ENCODE results near the gene ZNRF1. TPM values are rescaled to one million over a fixed set of nuclear protein-coding genes. Genes with fewer than 3 reads are reported as not detected.

Gene ZNRF1
- total RNA-seq, 1 experiment from 2014 or later: 20.7 TPM

DNA sequence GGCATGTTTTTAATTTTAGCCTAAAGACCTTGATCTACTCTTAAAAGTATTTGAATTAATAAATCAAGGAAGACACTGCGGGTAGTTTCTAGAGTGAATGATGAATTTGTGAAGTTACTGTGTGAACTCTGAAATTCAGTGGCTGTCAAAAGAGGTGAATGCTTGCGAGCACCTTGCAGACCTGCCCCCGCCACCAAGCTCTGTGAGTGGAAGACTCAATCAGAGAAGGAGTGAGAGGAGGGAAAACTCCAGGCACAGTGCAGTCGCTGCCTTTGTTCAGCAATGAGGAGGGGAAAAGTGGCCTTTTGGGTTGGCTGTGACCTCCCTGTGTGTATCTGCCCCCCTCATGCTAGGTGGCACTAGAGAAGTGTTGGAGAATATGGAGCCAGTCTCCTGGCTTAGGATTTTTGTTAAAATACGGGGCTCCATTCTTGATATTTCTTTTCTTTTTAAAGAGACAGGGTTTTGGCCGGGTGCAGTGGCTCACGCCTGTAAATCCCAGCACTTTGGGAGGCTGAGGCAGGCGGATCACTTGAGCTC, 64.8 kb downstream of the ZNRF1 start:
- H3K4me3 ChIP-seq: no peak overlapping the region
- DNase-seq (ENCODE audit: low read depth in 1 of 2, low spot score in 2 of 2): no peak
- no peaks in the 10 kb centered on the region for H3K36me3 ChIP-seq
- H3K27me3 ChIP-seq (replicated peaks): no peaks in the 10 kb centered on the region
- H3K9me3 ChIP-seq (replicated peaks): no peaks in the 10 kb centered on the region
- no peaks in the 10 kb centered on the region for H3K4me1 ChIP-seq (replicated peaks)
- no peak overlapping the region for H3K27ac ChIP-seq

DNA sequence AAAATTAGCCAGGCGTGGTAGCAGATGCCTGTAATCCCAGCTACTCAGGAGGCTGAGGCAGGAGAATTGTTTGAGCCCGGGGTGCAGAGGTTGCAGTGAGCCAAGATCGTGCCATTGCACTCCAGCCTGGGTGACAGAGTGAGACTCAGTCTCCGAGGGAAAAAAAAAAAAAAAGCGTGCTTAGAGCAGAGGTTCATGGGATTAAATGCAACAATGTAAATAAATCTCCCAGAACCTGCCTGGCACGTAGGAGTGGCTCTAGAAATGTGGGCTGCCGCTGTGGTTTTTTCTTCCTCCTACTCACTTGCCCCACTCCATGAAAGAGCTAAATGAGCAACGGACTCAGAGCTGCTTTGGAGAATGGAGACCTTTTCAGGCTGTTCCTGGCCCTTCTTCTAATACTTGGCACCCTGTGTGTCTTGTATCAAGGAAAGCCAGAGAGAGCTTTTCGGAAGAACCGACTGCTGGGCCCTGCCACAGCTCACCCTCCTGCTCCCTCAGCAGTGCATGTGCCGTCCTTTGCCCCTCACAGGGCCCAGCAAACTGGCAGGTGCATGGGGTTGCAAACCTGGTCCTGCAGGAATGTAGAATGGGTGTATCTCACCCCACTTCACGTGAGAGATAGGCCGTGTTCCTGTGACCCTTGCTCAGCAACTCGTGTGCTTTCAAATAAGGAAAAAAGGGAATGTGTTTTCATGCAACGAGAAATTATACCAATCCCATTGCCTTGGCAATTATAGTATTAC, 65.8 kb downstream of the ZNRF1 start:
- Histone ChIP-seq H3K27me3 (replicated peaks) (no peaks in the 10 kb centered on the region), H3K27ac (no peak overlapping the region), H3K9me3 (replicated peaks) (no peaks in the 10 kb centered on the region), H3K4me1 (replicated peaks) (no peaks in the 10 kb centered on the region), H3K4me3 (no peak overlapping the region), H3K36me3 (no peaks in the 10 kb centered on the region)
- DNase-seq (ENCODE audit: low read depth in 1 of 2, low spot score in 2 of 2): no peak

DNA sequence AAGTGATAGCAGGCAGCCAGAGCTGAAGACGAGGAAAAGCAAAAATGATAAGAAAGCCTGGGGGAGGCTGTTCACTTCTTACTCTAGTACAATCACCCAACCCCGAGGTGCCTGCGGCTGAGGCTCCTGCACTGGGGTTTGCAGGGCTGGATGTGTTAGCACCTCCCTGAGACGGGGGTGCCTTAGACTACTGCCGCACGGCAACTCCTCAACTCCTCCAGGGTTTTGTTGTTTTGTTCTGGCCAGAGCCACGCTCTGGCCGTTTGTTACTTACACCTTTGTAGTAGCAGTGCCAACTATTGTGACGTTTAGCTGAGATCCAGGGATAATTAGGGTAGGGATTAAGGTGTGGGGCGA, 66.3 kb downstream of the ZNRF1 start:
- no peaks in the 10 kb centered on the region for H3K36me3 ChIP-seq
- no peaks in the 10 kb centered on the region for H3K27me3 ChIP-seq (replicated peaks)
- peaks cover under 1% of the 10 kb centered on the region; the same call in 1 of the 2 replicates for H3K4me1 ChIP-seq (replicated peaks)
- no peak overlapping the region for H3K4me3 ChIP-seq
- no peaks in the 10 kb centered on the region for H3K9me3 ChIP-seq (replicated peaks)
- no peak for DNase-seq (ENCODE audit: low read depth in 1 of 2, low spot score in 2 of 2)
- no peak overlapping the region for H3K27ac ChIP-seq

DNA sequence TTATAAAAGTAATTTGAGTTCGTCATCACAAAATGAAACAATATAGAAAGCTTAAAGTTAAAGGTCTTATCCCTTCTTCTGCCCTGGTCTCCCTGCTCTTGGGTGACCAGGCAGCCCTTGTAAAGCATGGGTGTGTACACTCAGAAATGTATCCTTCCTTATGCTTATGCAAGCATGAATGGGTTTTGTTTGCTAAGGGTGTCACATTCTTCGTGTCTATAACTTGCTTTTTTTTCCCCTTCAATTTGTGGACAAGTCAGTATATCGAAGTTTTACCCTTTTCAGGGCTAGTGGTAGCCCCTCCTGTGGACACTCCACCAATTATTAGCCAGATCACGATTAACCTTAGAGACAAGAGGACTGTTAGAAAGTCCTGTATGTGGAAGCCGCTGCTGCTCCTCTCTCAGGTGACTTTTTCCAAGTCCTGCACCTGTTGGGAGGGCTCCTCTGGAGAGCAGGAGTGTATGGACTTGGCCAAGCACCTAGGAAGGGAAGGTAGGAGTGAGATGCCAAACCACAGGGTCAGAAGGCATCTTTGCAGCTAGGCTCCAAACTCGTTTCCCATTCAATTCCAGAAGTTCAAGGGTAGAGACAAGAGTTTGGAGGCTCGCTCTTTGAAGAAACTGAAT, 66.8 kb downstream of the ZNRF1 start:
- H3K36me3 ChIP-seq: no peaks in the 10 kb centered on the region
- H3K27me3 ChIP-seq (replicated peaks): no peaks in the 10 kb centered on the region
- H3K27ac ChIP-seq: no peak overlapping the region
- no peak overlapping the region for H3K4me3 ChIP-seq
- H3K4me1 ChIP-seq (replicated peaks): peaks cover 3% of the 10 kb centered on the region; the same call in 1 of the 2 replicates
- no peaks in the 10 kb centered on the region for H3K9me3 ChIP-seq (replicated peaks)
- no peak for DNase-seq (ENCODE audit: low read depth in 1 of 2, low spot score in 2 of 2)

DNA sequence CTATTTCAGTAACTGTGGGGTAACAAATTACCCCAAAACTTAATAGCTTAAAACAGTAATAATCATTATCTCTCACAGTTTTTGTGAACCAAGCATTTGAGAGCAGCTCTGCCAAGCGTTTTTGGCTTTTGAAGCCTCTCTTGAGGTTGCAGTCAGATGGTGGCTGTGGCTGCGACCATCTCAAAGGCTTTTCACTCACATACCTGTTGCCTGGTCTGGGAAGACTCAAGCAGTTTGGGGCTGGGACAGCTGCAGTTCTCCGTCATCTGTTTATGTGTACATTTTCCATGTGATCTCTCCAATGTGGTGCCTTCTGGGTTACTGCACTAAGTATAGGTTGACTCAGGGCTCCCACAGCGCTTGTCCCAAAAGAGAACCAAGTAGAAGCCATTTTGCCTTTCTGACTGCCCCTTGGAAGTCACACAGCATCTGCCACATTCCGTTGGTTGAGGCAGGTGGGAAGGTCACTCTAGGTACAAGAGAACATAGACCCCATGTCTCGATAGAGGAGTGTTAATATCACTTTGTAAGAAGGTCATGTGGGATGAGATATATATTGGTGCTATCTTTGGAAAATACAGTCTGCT, 68.1 kb downstream of the ZNRF1 start:
- no peak for DNase-seq (ENCODE audit: low read depth in 1 of 2, low spot score in 2 of 2)
- Histone ChIP-seq H3K27me3 (replicated peaks) (no peaks in the 10 kb centered on the region), H3K36me3 (no peaks in the 10 kb centered on the region), H3K4me1 (replicated peaks) (peaks cover 3% of the 10 kb centered on the region; the same call in 1 of the 2 replicates), H3K4me3 (no peak overlapping the region), H3K9me3 (replicated peaks) (no peaks in the 10 kb centered on the region), H3K27ac (no peak overlapping the region)

DNA sequence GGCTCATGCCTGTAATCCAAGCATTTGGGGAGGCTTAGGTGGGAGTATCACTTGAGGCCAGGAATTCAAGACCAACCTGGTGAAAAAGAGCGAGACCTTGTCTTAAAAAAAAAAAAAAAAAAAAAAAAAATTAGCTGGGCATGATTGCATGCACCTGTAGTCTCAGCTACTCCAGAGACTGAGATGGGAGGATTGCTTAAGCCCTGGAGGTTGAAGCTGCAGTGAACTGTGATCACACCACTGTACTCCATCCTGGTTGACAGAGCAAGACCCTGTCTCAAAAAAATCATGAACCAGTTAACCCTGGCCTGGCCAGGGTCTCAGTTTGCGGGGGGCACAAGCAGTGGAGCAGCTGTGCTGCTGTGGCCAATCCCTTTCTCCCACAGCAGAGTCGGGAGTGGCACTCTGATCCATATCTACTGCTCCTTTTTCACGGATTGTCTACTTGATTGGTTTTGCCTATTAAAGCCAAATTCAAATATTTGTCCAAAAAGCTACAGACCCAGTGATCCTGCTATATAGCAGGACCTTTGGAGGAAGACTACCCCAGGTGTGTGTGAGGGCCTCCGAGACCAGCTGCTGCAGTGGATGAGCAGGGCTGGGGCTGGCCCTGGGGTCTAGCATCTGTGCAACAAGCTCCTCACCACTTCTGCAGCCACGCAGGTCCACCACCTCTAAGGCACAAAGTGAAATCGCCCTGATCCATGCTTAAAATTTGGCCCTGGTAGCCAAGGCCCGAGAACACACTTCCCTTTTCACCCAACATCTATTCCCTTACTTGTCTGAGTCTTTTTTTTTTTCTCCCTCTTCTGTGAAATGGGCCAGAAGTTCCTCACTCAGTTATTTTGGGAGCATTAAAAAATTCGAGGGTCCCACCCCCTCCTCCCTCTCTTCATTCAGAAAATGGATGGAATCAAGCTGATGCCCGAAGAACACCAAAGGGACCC, 69.5 kb downstream of the ZNRF1 start:
- H3K9me3 ChIP-seq (replicated peaks): no peaks in the 10 kb centered on the region
- H3K4me3 ChIP-seq: no peak overlapping the region
- no peak overlapping the region for H3K27ac ChIP-seq
- no peak for DNase-seq (ENCODE audit: low read depth in 1 of 2, low spot score in 2 of 2)
- H3K27me3 ChIP-seq (replicated peaks): no peaks in the 10 kb centered on the region
- H3K36me3 ChIP-seq: no peaks in the 10 kb centered on the region
- H3K4me1 ChIP-seq (replicated peaks): peaks cover 3% of the 10 kb centered on the region; the same call in 1 of the 2 replicates

DNA sequence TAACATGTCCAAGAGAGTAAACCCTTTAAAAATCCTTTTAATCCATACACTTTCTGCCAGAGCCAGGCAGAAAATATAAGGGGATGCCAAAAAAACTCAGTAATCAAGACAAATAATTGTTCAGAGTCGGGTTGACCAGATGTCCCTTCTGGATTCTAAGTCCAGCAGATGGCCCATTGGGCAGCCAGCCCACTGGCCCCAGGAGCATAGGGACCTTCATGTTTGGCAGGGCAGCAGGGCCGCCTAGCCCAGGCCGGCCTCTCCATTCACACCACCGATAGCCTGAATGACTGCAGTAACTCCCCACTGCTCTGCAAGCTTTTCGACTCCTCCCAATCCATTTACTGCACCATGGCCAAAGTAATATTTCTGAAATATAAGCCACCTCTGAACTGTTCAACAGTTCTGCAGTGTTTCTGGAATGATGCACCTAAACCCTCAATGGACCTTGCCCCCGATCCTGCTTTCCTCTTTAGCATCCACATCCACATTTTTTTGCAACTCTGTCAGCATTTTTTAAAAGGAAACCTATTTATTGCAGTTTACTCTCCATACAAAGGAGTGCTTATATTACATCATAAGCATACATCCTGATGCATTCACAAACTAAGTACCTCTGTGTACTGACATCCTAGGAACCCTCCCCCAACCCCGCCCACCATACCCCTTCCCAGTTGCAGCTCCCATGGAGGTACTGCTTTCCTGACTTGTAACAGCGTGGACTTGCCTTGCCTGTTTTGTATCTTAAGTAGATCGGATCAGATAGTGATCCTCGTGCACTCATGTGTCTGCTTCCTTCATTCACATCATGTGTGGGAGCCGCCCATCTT, 71.4 kb downstream of the ZNRF1 start:
- H3K4me1 ChIP-seq (replicated peaks): peaks cover 3% of the 10 kb centered on the region; the same call in 1 of the 2 replicates
- H3K36me3 ChIP-seq: no peaks in the 10 kb centered on the region
- DNase-seq (ENCODE audit: low read depth in 1 of 2, low spot score in 2 of 2): no peak
- H3K27ac ChIP-seq: no peak overlapping the region
- H3K4me3 ChIP-seq: no peak overlapping the region
- H3K9me3 ChIP-seq (replicated peaks): no peaks in the 10 kb centered on the region
- H3K27me3 ChIP-seq (replicated peaks): no peaks in the 10 kb centered on the region

DNA sequence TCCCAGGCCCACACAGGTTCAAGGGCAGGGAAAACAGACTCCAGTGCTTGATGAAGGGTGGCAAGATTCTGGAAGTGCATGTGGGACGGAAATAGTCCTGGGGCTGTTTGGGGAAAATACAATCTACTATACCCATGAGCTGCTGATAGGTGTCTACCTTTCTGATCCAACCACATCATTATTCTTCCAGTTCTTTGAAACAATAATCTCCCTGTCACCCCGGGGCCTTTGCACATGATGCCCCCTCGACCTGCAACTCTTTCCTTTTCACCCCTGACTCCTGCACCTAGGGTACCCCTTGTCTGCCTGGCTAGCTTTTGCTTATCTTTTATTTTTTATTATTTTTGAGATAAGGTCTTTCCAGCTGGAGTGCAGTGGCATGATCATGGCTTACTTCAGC, 72.8 kb downstream of the ZNRF1 start:
- DNase-seq (ENCODE audit: low read depth in 1 of 2, low spot score in 2 of 2): no peak

DNA sequence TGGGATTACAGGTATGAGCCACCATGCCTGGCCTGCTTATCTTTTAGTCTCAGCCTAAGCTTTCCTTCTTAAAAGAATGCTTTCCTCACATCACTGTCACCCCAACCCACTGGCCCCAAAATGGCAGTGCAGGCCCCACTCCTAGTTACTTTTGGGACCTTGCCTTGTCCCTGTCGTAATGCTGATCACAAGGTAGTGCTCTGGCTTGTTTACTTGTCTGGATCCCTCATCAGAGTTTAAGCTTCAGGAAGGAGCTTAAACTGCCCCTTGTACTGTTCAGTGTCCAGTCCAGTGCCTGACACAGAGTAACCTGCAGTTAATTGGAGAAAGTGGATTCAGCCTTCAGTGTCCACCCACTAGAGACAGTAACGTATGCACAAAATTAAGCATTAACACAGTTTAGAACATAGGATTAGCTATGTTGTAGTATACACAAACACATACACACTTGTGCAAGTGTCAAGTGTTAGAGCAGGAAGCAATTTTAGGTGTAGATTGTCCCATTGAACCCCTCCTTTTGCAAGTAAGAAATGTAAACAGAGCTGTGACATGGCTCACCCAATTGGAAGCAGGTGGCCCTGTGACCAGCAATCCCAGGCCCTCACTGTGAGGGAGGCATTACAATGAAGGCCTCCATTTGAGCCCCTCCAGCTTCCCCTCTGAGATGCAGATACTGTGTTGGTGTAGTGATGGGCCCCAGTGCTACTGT, 73.6 kb downstream of the ZNRF1 start:
- no peaks in the 10 kb centered on the region for H3K36me3 ChIP-seq
- no peaks in the 10 kb centered on the region for H3K27me3 ChIP-seq (replicated peaks)
- DNase-seq (ENCODE audit: low read depth in 1 of 2, low spot score in 2 of 2): no peak
- peaks cover 3% of the 10 kb centered on the region; the same call in 1 of the 2 replicates for H3K4me1 ChIP-seq (replicated peaks)
- H3K27ac ChIP-seq: no peak overlapping the region
- H3K9me3 ChIP-seq (replicated peaks): no peaks in the 10 kb centered on the region
- no peak overlapping the region for H3K4me3 ChIP-seq

More for the DNA sequence above, 72.8 kb downstream of the ZNRF1 start:
- no peaks in the 10 kb centered on the region for H3K9me3 ChIP-seq (replicated peaks)
- no peak overlapping the region for H3K27ac ChIP-seq
- H3K36me3 ChIP-seq: no peaks in the 10 kb centered on the region
- no peaks in the 10 kb centered on the region for H3K27me3 ChIP-seq (replicated peaks)
- H3K4me1 ChIP-seq (replicated peaks): peaks cover 3% of the 10 kb centered on the region; the same call in 1 of the 2 replicates
- H3K4me3 ChIP-seq: no peak overlapping the region

DNA sequence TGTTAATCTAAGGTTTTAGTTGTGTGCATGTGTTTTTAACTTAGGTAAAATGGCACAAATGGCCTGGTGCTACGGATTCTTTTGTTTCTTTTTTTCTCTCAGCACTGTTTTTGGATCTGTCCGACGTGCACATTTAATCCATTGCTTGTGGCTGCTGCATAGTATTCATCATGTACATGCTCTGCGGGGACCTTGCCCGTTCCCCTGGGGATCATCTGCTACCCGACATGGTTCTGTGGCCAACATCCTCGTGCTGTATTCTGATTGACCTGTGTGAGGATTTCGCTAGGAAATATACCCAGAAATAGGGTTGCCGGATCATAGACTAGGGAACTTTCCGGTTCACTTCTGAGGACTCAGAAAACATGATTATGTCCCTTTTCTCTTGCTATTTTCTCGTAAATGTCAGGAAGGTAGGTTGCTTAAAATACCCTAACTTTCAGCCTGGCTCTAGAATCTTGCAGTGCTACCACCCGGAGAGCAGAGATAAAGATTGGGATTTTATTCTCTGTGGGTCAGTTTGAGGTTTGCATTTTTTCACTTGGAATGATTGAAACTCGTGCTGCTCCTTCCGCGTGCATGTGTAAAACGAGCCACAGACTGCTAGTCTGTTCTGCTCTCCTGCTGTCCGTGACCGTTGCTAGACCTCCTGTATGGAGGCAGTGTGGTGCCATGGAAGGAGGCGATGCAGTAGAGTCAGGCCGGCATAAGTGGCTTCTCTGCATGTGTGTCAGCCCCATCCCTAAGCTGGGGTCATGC, 74.9 kb downstream of the ZNRF1 start:
- Histone ChIP-seq H3K27ac (no peak overlapping the region), H3K9me3 (replicated peaks) (no peaks in the 10 kb centered on the region)
- DNase-seq (ENCODE audit: low read depth in 1 of 2, low spot score in 2 of 2): no peak

DNA sequence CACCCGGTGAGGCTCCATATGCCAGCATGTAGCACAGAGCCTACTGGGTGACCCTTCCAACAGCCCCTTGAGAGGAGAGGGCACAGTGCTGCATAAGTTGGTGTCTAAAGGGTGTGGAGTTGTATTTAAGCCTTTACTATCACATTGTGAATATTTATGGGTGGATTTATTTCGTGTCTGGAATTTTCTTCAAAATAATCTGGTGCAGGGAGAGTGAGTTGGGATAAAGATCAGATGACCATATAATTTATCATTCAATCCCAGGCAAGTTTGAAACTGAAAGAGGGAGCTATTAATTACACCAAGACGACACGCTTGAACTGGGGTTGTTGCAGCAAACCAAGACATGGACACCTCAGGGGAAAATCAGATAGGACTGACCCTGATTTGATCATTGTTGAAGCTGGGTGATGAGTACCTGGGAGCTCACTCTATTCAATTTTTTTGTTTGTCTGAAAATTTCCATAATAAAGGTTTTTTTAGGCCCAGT, 75.5 kb downstream of the ZNRF1 start:
- DNase-seq (ENCODE audit: low read depth in 1 of 2, low spot score in 2 of 2): no peak
- Histone ChIP-seq H3K36me3 (no peaks in the 10 kb centered on the region), H3K4me1 (replicated peaks) (peaks cover 3% of the 10 kb centered on the region; the same call in 1 of the 2 replicates), H3K27me3 (replicated peaks) (no peaks in the 10 kb centered on the region), H3K4me3 (no peak overlapping the region), H3K27ac (no peak overlapping the region), H3K9me3 (replicated peaks) (no peaks in the 10 kb centered on the region)

More for the DNA sequence above, 74.9 kb downstream of the ZNRF1 start:
- Histone ChIP-seq H3K27me3 (replicated peaks) (no peaks in the 10 kb centered on the region), H3K4me1 (replicated peaks) (peaks cover 3% of the 10 kb centered on the region; the same call in 1 of the 2 replicates), H3K36me3 (no peaks in the 10 kb centered on the region), H3K4me3 (no peak overlapping the region)
